A673 (cell line): ENCODE results near the gene ALG13. TPM values are rescaled to one million over a fixed set of nuclear protein-coding genes. Genes with fewer than 3 reads are reported as not detected.

Experiments
- BruUV-seq: library from RNA; stranded (reverse); fragments of 400-500 nt; replicated peaks from 2 replicates; lab custom pipeline; 2021; lab: Mats Ljungman, UMichigan
- CTCF ChIA-PET: fragments of 300-600 bp; sonication (Branson Sonifier 250); formaldehyde crosslinking; loops from one replicate; lab custom pipeline; 2022; ENCODE audit warnings: antibody characterized with exemption; lab: Charles Lee
- POLR2A ChIA-PET: fragments of 300-600 bp; sonication (Branson Sonifier 250); formaldehyde crosslinking; loops from one replicate; lab custom pipeline; 2022; ENCODE audit warnings: antibody characterized with exemption; ENCODE audit not compliant: low non-redundant PET; lab: Charles Lee
- DNase-seq: peaks from one replicate; pipeline ENCODE4 v3.0.0-alpha.2; 2015; ENCODE audit warnings: low spot score
- H3K27ac ChIP-seq: fragments of 200-600 bp; sonication (generic); 2 replicates; pipeline ENCODE4 v1.5.1; 2016; ENCODE audit warnings: mixed run types, low read depth, mild to moderate bottlenecking, mixed read lengths, antibody characterized with exemption, low read length; ENCODE audit not compliant: poor library complexity, severe bottlenecking
- H3K27me3 ChIP-seq: fragments of 200-600 bp; sonication (generic); replicated peaks from 2 replicates; pipeline ENCODE4 v1.6.1; 2017; ENCODE audit warnings: mixed run types, low read depth, mild to moderate bottlenecking, mixed read lengths, antibody characterized with exemption, low read length; ENCODE audit not compliant: insufficient read depth, poor library complexity
- H3K36me3 ChIP-seq: fragments of 200-600 bp; sonication (generic); 2 replicates; pipeline ENCODE4 v1.6.1; 2016; ENCODE audit warnings: mixed run types, mild to moderate bottlenecking, mixed read lengths, antibody characterized with exemption, low read length; ENCODE audit not compliant: insufficient read depth, poor library complexity, severe bottlenecking
- H3K4me1 ChIP-seq: fragments of 200-600 bp; sonication (generic); 2 replicates; pipeline ENCODE4 v1.6.1; 2017; ENCODE audit warnings: mixed run types, mild to moderate bottlenecking, mixed read lengths, antibody characterized with exemption, low read length; ENCODE audit not compliant: insufficient read depth, poor library complexity, severe bottlenecking
- H3K4me3 ChIP-seq: fragments of 200-600 bp; sonication (generic); 2 replicates; pipeline ENCODE4 v1.5.1; 2016; ENCODE audit warnings: low read depth, mixed run types, mild to moderate bottlenecking, mixed read lengths, low read length; ENCODE audit not compliant: poor library complexity, severe bottlenecking
- H3K9me3 ChIP-seq: fragments of 200-600 bp; sonication (generic); 2 replicates; pipeline ENCODE4 v1.6.1; 2016; ENCODE audit warnings: mixed run types, low read depth, mild to moderate bottlenecking, mixed read lengths, antibody characterized with exemption, low read length; ENCODE audit not compliant: poor library complexity, severe bottlenecking
- EZH2 ChIP-seq: fragments of 200-600 bp; sonication (generic); IDR thresholded peaks from 2 replicates; pipeline ENCODE4 v1.6.1; 2017; ENCODE audit warnings: borderline replicate concordance, low read depth, mild to moderate bottlenecking, mixed read lengths, antibody characterized with exemption, low read length; ENCODE audit not compliant: poor library complexity, severe bottlenecking
- intact Hi-C: fragments of 100-400 bp; cut with micrococcal nuclease; formaldehyde crosslinking; loops from one replicate; pipeline ENCODE4 v1.10.0; 2022; ENCODE audit not compliant: unreplicated experiment
- total RNA-seq: library from RNA; stranded (reverse); gene quantifications from 2 replicates; pipeline ENCODE4 v1.2.3, GENCODE V29; 2021
- TF ChIP-seq, protein P1 (sequence below): fragments of 300-800, 200-600 bp; sonication (generic); conservative IDR thresholded peaks from 2 replicates; pipeline ENCODE4 v1.5.1; 2017; ENCODE audit warnings: low read depth, mild to moderate bottlenecking, antibody characterized with exemption, low read length, moderate library complexity, mixed read lengths

The ALG13 gene
- total RNA-seq, 1 experiment from 2014 or later: 35.9 TPM

DNA sequence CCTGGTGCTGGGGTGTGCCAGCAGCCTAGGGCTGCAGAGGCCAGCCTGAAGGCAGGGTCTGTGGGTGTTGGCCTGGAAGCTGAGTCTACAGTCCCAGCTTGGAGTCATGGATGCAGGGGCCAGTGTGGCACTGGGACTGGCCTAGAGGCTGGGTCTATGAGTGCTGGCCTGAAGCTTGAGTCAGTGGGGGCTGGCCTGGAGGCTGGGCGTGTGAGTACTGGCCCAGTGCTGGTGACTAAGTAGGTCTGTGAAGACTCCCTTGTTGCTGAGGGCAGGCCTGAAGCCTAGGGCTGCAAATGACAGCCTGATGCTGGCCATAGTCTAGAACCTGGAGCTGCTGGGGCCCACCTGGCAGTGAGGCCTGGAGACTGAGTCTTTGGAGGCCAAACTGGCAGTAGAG, 31.3 kb upstream of the ALG13 start:
- Histone ChIP-seq H3K9me3 (no peaks in the 10 kb centered on the region), H3K27ac (no peak overlapping the region), H3K27me3 (no peaks in the 10 kb centered on the region), H3K4me3 (no peak overlapping the region), H3K4me1 (no peaks in the 10 kb centered on the region), H3K36me3 (no peaks in the 10 kb centered on the region)
- ChIA-PET POLR2A (no interaction called here), CTCF (no interaction called here)
- intact Hi-C loops: no loop called here
- TF ChIP-seq, protein P1, sequence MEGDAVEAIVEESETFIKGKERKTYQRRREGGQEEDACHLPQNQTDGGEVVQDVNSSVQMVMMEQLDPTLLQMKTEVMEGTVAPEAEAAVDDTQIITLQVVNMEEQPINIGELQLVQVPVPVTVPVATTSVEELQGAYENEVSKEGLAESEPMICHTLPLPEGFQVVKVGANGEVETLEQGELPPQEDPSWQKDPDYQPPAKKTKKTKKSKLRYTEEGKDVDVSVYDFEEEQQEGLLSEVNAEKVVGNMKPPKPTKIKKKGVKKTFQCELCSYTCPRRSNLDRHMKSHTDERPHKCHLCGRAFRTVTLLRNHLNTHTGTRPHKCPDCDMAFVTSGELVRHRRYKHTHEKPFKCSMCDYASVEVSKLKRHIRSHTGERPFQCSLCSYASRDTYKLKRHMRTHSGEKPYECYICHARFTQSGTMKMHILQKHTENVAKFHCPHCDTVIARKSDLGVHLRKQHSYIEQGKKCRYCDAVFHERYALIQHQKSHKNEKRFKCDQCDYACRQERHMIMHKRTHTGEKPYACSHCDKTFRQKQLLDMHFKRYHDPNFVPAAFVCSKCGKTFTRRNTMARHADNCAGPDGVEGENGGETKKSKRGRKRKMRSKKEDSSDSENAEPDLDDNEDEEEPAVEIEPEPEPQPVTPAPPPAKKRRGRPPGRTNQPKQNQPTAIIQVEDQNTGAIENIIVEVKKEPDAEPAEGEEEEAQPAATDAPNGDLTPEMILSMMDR: no peak
- no TSS peak for BruUV-seq
- DNase-seq: no peak

DNA sequence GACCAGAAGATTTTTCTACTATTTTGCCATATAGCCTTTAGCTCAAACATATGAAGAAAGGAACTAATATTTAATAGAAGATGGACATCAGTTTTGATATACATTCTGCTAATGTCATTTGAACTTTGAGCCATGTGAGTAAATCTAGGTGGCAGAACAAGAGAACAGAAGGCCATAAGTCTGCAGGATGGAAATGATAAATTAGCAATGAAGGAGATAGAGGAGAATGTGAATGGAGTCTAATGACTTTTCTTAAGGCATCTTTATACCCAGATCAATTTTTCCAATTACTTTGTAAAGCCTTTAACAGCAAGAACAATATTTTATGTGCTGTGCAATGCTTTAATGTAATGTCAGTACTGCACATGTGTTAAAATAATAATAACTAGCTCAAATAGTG, 30.1 kb upstream of the ALG13 start:
- intact Hi-C loops: no loop called here
- H3K4me3 ChIP-seq: no peak overlapping the region
- DNase-seq: no peak
- no peaks in the 10 kb centered on the region for H3K27me3 ChIP-seq
- H3K36me3 ChIP-seq: no peaks in the 10 kb centered on the region
- ChIA-PET CTCF (no interaction called here), POLR2A (no interaction called here)
- BruUV-seq: no TSS peak
- H3K27ac ChIP-seq: no peak overlapping the region
- H3K4me1 ChIP-seq: no peaks in the 10 kb centered on the region
- H3K9me3 ChIP-seq: no peaks in the 10 kb centered on the region
- TF ChIP-seq, protein P1: no peak
- no peak for TF ChIP-seq EZH2

DNA sequence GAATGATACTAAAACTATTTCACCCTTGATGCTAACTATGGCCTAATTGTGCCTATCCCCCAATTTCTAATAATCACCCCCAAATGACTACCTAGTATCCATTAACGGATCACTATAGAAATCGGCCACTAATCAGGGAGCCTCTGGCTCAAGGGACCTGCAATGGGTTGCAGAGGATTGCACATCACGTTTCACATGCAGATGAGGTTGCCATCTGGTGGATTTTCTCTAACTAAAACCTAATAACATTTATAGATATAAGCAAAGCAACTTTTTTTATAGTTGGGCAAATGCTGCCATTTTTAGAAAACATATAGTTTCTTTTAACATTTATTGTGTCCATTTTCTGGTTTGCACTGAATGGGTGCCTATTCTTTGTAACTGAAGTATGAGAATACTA, 28.3 kb upstream of the ALG13 start:
- ChIA-PET CTCF (no interaction called here), POLR2A (no interaction called here)
- Histone ChIP-seq H3K9me3 (no peaks in the 10 kb centered on the region), H3K27ac (no peak overlapping the region), H3K36me3 (no peaks in the 10 kb centered on the region), H3K4me3 (no peak overlapping the region), H3K27me3 (peaks cover 2% of the 10 kb centered on the region), H3K4me1 (no peaks in the 10 kb centered on the region)
- no peak for TF ChIP-seq EZH2
- TF ChIP-seq, protein P1: no peak
- intact Hi-C loops: no loop called here
- no peak for DNase-seq
- BruUV-seq: no TSS peak
